SJCRH30 (cell line): ENCODE results near the gene PLA2G2F. TPM values are rescaled to one million over a fixed set of nuclear protein-coding genes. Genes with fewer than 3 reads are reported as not detected.

Source experiments
- DNase-seq, 2 experiments: peaks; one replicate each; pipeline ENCODE4 v3.0.0-alpha.2; 2015 to 2020
- H3K27ac ChIP-seq: fragments of 250-450 bp; sonication (Bioruptor Pico); 2 replicates; pipeline ENCODE4 v1.5.1; 2020; ENCODE audit warnings: mild to moderate bottlenecking, moderate library complexity
- H3K27me3 ChIP-seq: fragments of 250-450 bp; sonication (Bioruptor Pico); 2 replicates; pipeline ENCODE4 v1.5.1; 2020; ENCODE audit warnings: mild to moderate bottlenecking, moderate library complexity
- H3K36me3 ChIP-seq: fragments of 250-450 bp; sonication (Bioruptor Pico); 2 replicates; pipeline ENCODE4 v1.5.1; 2020; ENCODE audit warnings: mild to moderate bottlenecking, moderate library complexity
- H3K4me1 ChIP-seq: fragments of 250-450 bp; sonication (Bioruptor Pico); 2 replicates; pipeline ENCODE4 v1.5.1; 2020; ENCODE audit warnings: mild to moderate bottlenecking, moderate library complexity
- H3K4me3 ChIP-seq: fragments of 250-450 bp; sonication (Bioruptor Pico); 2 replicates; pipeline ENCODE4 v1.5.1; 2020; ENCODE audit warnings: mild to moderate bottlenecking, moderate library complexity
- H3K9me3 ChIP-seq: fragments of 250-450 bp; sonication (Bioruptor Pico); replicated peaks from 2 replicates; pipeline ENCODE4 v1.5.1; 2020; ENCODE audit warnings: mild to moderate bottlenecking, moderate library complexity
- total RNA-seq: library from RNA; depleted of rRNA; stranded (reverse); fragments of >200 nt; shearing (Covaris generic); gene quantifications from 2 replicates; pipeline ENCODE4 v1.2.3, GENCODE V29; 2014

Gene PLA2G2F
- total RNA-seq, 1 experiment from 2014 or later, result not detected

- H3K4me3 ChIP-seq, result no peak overlapping the region
- no peaks in the 10 kb centered on the region for H3K36me3 ChIP-seq
- no peaks in the 10 kb centered on the region for H3K9me3 ChIP-seq
- H3K27me3 ChIP-seq, result peaks cover 5% of the 10 kb centered on the region
- DNase-seq, result no peak
- no peak overlapping the region for H3K27ac ChIP-seq
- H3K4me1 ChIP-seq, result no peaks in the 10 kb centered on the region; the same call in 1 of the 2 replicates
Measured at GRCh38 chr1:20107796-20108195, 31.3 kb upstream of the PLA2G2F start.

DNA sequence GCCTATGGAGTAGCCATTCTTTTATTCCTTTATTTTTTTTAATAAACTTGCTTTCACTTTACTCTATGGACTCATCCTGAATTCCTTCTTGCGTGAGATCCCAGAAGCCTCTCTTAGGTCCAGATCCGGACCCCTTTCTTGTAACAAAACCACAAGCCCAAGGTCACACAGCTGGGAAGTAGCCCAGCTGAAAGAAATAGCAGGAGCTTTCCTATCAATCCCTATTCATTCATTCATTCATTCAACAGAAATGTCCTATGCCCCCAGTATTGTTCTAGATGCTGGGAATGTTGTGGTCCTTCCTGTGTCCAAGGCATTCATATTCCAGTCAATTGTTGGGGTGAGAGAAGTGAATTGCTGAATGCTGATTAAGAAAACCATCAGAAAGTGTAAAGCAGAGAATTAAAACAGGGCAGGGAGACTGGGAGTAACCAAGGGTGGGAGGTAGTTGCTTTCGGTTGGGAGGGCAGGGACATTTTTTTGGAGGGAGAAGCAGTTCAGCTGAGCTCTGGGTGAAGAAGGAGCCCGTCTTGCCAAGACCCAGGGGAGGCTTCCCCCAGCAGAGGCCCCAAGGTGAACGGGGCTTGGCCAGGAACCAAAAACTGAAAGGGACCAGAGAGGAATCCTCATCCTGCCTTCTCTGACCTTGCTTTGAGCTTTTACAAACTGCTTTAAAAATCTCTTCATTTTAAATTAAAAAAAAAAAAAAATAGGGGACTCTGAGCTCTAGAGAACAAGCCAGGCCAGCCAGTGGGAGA is 30.6 kb upstream of the PLA2G2F start:
- no peak for DNase-seq
- H3K36me3 ChIP-seq, result no peaks in the 10 kb centered on the region
- no peaks in the 10 kb centered on the region for H3K4me1 ChIP-seq
- H3K9me3 ChIP-seq, result no peaks in the 10 kb centered on the region
- H3K4me3 ChIP-seq, result no peak overlapping the region
- H3K27me3 ChIP-seq, result no peaks in the 10 kb centered on the region
- no peak overlapping the region for H3K27ac ChIP-seq

DNA sequence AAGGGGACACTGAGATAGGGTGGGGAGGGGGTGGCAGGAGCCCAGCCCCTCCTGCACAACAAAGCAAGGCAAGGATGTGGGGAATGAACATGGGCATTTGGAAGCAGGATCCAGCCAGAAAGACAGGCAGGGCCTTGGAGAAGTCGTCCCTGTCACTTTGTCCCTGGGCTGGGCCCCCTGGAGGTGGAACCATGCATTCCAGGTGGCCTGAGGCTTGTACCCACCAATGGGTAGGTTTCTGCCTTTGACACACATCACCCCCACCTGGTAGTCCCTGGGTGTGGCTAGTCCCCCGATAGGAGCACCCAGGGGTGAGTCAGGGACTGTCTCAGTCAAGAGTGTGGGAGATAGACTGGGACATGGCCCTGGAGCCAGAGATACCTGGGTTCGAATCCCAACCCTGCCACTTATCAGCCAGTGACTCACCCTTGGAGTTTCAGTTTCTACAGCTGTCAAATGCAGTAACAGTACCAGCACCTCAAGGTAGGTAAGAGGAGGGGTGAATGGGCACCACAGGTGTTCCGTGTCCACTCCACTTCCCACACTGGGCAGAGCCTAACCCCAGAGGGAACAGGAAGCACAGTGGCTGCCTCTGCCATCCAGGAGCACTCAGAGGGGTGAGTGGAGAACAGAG is 29.8 kb upstream of the PLA2G2F start:
- Histone ChIP-seq H3K27ac (no peak overlapping the region), H3K27me3 (no peaks in the 10 kb centered on the region), H3K36me3 (no peaks in the 10 kb centered on the region), H3K4me1 (no peaks in the 10 kb centered on the region), H3K9me3 (no peaks in the 10 kb centered on the region), H3K4me3 (no peak overlapping the region)
- no peak for DNase-seq

DNA sequence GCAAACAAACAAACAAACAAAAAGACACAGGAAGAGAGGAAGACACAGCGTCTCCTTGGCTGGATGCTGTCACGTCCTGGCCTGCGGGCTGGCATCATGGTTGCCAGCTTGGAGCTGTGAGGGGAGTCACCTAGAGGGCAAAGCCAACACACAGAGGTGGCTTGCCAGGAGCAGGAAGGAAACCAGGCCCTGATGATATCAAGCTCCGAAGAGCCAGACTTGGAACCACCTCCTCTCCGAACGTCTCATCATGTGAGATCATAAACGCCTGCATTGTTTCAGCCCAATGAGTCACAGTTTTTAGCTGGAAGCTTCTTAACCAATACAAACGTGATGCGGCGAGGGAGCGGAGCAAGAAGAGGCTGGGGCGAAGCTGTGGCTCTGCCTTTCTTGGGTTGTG is 28.4 kb upstream of the PLA2G2F start:
- Histone ChIP-seq H3K4me3 (no peak overlapping the region), H3K9me3 (no peaks in the 10 kb centered on the region), H3K27me3 (no peaks in the 10 kb centered on the region), H3K4me1 (no peaks in the 10 kb centered on the region), H3K36me3 (no peaks in the 10 kb centered on the region), H3K27ac (no peak overlapping the region)
- DNase-seq, result no peak

DNA sequence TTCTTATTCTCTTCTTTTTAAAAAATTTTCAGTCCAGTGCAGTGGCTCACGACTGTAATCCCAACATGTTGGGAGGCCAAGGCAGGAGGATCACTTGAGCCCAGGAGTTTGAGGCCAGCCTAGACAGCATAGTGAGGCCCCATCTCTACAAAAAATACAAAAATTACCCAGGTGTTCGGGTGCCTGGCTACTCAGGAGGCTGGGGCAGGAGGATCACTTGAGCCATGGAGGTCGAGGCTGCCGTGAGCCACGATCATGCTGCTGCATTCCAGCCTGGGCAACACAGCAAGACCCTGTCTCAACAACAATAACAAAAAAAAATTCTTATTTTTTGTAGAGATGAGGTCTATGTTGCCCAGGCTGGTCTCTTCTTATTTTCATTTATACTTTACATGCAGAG is 27.7 kb upstream of the PLA2G2F start:
- H3K36me3 ChIP-seq, result no peaks in the 10 kb centered on the region
- no peaks in the 10 kb centered on the region for H3K4me1 ChIP-seq
- no peaks in the 10 kb centered on the region for H3K9me3 ChIP-seq
- H3K27me3 ChIP-seq, result no peaks in the 10 kb centered on the region
- no peak overlapping the region for H3K27ac ChIP-seq
- DNase-seq, result no peak
- H3K4me3 ChIP-seq, result no peak overlapping the region

DNA sequence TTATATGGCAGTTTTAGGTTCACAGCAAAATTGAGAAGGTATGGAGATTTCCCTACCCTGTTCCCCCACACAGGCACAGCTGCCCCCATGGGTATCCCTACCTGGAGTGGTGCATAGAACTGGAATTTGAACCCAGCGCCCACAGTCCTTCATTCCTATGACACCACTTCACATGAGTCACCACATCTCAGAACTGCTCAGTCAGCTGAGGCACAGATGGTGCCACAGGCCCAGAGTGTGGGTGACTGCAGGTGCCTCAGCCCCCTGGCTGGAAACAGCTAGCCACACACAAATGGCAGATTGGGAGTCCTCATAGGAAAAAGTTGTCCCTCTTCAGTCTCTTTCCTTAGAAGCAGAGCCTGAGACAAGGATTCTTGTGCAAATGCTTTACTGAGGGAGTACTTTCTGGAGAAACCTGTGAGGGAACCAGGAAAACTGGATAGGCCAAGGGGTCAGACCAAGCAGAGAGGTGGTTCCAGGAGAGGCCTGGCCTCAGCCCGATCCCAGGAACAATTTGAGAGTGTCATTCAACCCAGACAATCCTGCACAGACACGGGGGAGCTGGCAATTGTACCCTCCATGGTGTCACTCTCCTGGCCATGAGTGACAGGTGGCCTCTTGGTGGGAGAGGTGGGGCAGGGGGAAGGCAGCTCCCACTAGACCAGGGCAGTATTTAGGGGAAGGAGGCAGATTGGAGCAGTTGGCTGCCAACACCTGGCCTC is 26.7 kb upstream of the PLA2G2F start:
- Histone ChIP-seq H3K4me1 (no peaks in the 10 kb centered on the region), H3K27me3 (no peaks in the 10 kb centered on the region), H3K9me3 (no peaks in the 10 kb centered on the region), H3K4me3 (no peak overlapping the region), H3K27ac (no peak overlapping the region), H3K36me3 (no peaks in the 10 kb centered on the region)
- no peak for DNase-seq

GRCh38 chr1:20114021-20114648 is 25.0 kb upstream of the PLA2G2F start:
- Histone ChIP-seq H3K9me3 (no peaks in the 10 kb centered on the region), H3K4me1 (no peaks in the 10 kb centered on the region), H3K36me3 (no peaks in the 10 kb centered on the region), H3K27ac (no peak overlapping the region), H3K4me3 (no peak overlapping the region), H3K27me3 (no peaks in the 10 kb centered on the region)
- no peak for DNase-seq

- Histone ChIP-seq H3K36me3 (no peaks in the 10 kb centered on the region), H3K4me1 (no peaks in the 10 kb centered on the region), H3K27me3 (no peaks in the 10 kb centered on the region), H3K27ac (no peak overlapping the region), H3K4me3 (no peak overlapping the region), H3K9me3 (no peaks in the 10 kb centered on the region)
- DNase-seq, result no peak
Measured at GRCh38 chr1:20115479-20115878, 23.6 kb upstream of the PLA2G2F start.

- no peak overlapping the region for H3K4me3 ChIP-seq
- no peak overlapping the region for H3K27ac ChIP-seq
- H3K9me3 ChIP-seq, result no peaks in the 10 kb centered on the region
- H3K27me3 ChIP-seq, result no peaks in the 10 kb centered on the region; the same call in 1 of the 2 replicates
- DNase-seq, result no peak
- H3K4me1 ChIP-seq, result no peaks in the 10 kb centered on the region
- H3K36me3 ChIP-seq, result no peaks in the 10 kb centered on the region
Measured at GRCh38 chr1:20115916-20116315, 23.2 kb upstream of the PLA2G2F start.

GRCh38 chr1:20117236-20117635 is 21.9 kb upstream of the PLA2G2F start:
- no peaks in the 10 kb centered on the region for H3K4me1 ChIP-seq
- H3K27ac ChIP-seq, result no peak overlapping the region
- no peaks in the 10 kb centered on the region for H3K36me3 ChIP-seq
- H3K27me3 ChIP-seq, result peaks cover 4% of the 10 kb centered on the region; the same call in 1 of the 2 replicates
- H3K9me3 ChIP-seq, result no peaks in the 10 kb centered on the region
- no peak overlapping the region for H3K4me3 ChIP-seq
- DNase-seq, result no peak

DNA sequence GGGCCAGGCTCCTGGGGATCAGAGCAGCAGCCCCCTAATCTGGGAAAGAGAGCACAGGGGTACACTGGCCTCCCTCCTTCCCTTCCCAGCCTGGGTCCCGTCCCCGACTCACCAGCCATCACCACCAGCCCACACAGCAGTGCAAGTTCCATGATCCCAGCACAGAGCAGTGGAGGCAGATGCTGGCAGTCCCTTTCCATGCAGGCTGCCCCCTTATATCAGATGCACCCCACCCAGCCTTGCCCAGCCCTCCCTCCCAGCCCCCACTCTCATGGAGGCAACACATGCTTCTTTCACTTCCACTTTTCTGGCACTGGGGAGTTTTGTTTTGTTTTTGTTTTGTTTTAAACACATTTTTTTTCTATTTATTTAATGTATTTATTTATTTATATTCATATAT is 19.8 kb upstream of the PLA2G2F start, which contains the start of gene PLA2G2D:
Gene PLA2G2D (minus strand): TSS at position 190 of the 400 bp plus-strand sequence. CDS start 38 bp downstream, at position 152.
- H3K27ac ChIP-seq, result no peak within 1 kb of the TSS
- no peaks in the 10 kb centered on the region for H3K9me3 ChIP-seq
- no peak within 1 kb of the TSS for H3K4me3 ChIP-seq
- peaks cover 4% of the 10 kb centered on the region; the same call in 1 of the 2 replicates for H3K27me3 ChIP-seq
- no peaks in the 10 kb centered on the region for H3K4me1 ChIP-seq
- no peak for DNase-seq
- H3K36me3 ChIP-seq, result no peaks in the 10 kb centered on the region

DNA sequence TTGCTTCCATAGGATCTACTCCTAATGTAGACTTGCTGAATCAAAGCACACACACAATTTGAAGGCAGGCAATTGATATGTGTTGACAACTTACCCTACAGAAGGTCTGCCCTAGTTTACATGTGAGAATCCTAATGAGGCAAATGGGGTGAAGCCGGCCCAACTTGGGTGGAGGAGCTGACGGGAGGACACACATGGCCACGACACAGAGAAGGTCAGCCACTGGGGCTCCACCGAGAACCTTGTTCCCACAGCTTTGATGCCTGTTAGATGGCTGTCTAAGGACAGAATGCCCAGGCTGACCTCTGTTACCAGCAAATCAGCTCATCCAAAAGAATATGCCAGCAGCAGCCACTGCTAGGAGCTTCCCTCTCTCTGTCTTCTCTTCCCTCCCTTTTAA is 18.3 kb upstream of the PLA2G2F start:
- H3K27me3 ChIP-seq, result peaks cover 4% of the 10 kb centered on the region; the same call in 1 of the 2 replicates
- H3K36me3 ChIP-seq, result no peaks in the 10 kb centered on the region
- no peak overlapping the region for H3K4me3 ChIP-seq
- H3K9me3 ChIP-seq, result no peaks in the 10 kb centered on the region
- H3K27ac ChIP-seq, result no peak overlapping the region
- no peaks in the 10 kb centered on the region; the same call in 1 of the 2 replicates for H3K4me1 ChIP-seq
- no peak for DNase-seq

DNA sequence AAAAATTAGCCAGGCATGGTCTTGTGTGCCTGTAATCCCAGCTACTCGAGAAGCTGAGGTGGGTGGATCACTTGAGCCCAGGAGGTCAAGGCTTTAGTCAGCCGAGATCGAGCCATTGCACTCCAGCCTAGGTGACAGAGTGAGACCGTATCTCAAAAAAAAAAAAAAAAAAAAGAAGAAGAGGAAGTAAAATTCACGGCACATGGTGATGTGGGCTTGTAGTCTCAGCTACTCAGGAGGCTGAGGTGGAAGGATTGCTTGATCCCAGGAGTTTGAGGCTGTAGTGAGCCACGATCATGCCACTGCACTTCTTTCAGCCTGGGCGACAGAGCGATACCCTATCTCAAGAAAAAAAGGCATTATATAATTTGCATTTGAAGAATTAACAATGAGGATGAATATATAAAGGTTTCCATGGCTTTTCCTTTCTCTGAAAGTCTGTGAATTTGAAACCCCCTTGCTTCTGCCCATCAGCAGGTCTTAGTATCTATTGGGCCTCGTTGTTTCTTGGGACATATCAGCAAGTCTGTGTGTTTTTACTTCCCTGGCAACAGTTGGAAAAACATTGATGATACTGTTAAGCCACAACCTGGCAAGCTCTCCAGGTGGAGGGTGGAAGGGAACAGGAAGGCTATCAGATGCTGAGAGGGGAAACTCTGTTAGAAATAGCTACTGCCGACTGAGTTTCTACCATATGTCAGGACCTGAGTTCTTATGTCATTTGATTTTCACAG is 15.2 kb upstream of the PLA2G2F start:
- H3K27ac ChIP-seq, result no peak overlapping the region
- H3K4me1 ChIP-seq, result no peaks in the 10 kb centered on the region; the same call in 1 of the 2 replicates
- 0 out of 2 replicates have a peak, but pooled peaks cover 2% of the 10 kb centered on the region for H3K9me3 ChIP-seq
- H3K4me3 ChIP-seq, result no peak overlapping the region
- peaks cover 4% of the 10 kb centered on the region; the same call in 1 of the 2 replicates for H3K27me3 ChIP-seq
- no peak for DNase-seq
- H3K36me3 ChIP-seq, result no peaks in the 10 kb centered on the region

DNA sequence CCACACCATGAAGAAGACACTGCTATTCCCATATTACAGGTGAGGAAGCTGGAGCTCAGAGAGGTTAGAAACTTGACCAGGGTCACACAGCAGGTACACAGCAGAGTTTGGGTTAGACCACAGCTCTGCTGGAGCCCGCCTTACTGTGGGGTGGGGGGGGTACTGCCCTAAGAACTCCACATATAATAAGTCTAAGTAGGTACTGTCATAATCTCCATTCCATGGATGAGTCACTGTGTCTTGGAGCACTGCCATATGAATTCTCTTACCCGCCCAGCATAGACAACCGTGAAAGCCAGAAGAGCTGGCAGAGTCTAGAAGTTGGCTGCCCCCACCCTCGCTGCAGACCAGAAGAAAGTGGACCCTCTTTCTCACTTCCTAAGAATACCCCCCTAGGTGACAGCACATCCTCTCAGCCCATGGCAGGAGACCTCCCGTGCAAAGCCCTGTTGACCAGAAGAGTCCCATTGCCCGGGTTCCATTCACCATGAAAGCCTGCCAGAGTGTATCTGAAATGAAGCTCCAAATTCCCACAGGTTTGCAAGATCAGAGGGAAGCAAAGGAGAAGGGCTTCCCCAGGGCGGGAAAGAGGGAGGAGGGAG is 14.6 kb upstream of the PLA2G2F start:
- H3K9me3 ChIP-seq, result 0 out of 2 replicates have a peak, but pooled peaks cover 2% of the 10 kb centered on the region
- no peaks in the 10 kb centered on the region for H3K36me3 ChIP-seq
- no peak overlapping the region for H3K4me3 ChIP-seq
- no peak overlapping the region for H3K27ac ChIP-seq
- H3K4me1 ChIP-seq, result no peaks in the 10 kb centered on the region; the same call in 1 of the 2 replicates
- peaks cover 4% of the 10 kb centered on the region; the same call in 1 of the 2 replicates for H3K27me3 ChIP-seq
- DNase-seq, result peak; percentile 45 to 61
